Spleen (tissue), 11 donors: ENCODE data around the gene SLC13A4. TPM values are rescaled to one million over a fixed set of nuclear protein-coding genes. Genes with fewer than 3 reads are reported as not detected.
A peak's percentile ranks its signal among the peaks of the same experiment; 100 is the strongest.

Experiments used
- DNase-seq: peaks from one replicate; pipeline ENCODE4 v3.0.0-alpha.2; 2020
- H3K27ac ChIP-seq, 8 donors: fragments of 200-600 bp; sonication (generic) in 7 of 8; 1 replicate in 4 of 8; 2 replicates in 4 of 8; pipeline versions ENCODE4 v1.5.0 to v1.8.0; 2016 to 2021; ENCODE audit warnings: inconsistent platforms in 4 of 8, mild to moderate bottlenecking in 4 of 8, moderate library complexity in 1 of 8
- H3K27me3 ChIP-seq, 7 donors: fragments of 200-600 bp; sonication (generic) in 6 of 7; replicated peaks in 1 of 7; 1 replicate in 4 of 7; 2 replicates in 3 of 7; pipeline versions ENCODE4 v1.5.0 to v1.8.0; 2016 to 2021; ENCODE audit warnings: inconsistent platforms in 3 of 7, mild to moderate bottlenecking in 1 of 7
- H3K36me3 ChIP-seq, 6 donors: fragments of 200-600 bp; sonication (generic) in 5 of 6; 1 replicate in 4 of 6; 2 replicates in 2 of 6; pipeline versions ENCODE4 v1.5.0 to v1.8.0; 2016 to 2021; ENCODE audit warnings: inconsistent platforms in 2 of 6
- H3K4me1 ChIP-seq, 6 donors: fragments of 200-600 bp; sonication (generic) in 5 of 6; 1 replicate in 3 of 6; 2 replicates in 3 of 6; pipeline versions ENCODE4 v1.5.0 to v1.8.0; 2016 to 2021; ENCODE audit warnings: inconsistent platforms in 3 of 6
- H3K4me3 ChIP-seq, 8 donors: fragments of 200-600 bp; sonication (generic) in 7 of 8; 1 replicate in 4 of 8; 2 replicates in 4 of 8; pipeline versions ENCODE4 v1.5.0 to v1.8.0; 2016 to 2021; ENCODE audit warnings: inconsistent platforms in 4 of 8, mild to moderate bottlenecking in 4 of 8, moderate library complexity in 2 of 8
- H3K9me3 ChIP-seq, 8 donors: fragments of 200-600 bp; sonication (generic) in 7 of 8; 1 replicate in 4 of 8; 2 replicates in 4 of 8; pipeline versions ENCODE4 v1.5.0 to v1.8.0; 2016 to 2021; ENCODE audit warnings: inconsistent platforms in 4 of 8
- POLR2A ChIP-seq, 3 donors: fragments of 450-650 bp; IDR thresholded peaks; one replicate each; pipeline ENCODE4 v1.5.1; 2017; ENCODE audit warnings: antibody characterized with exemption in 3 of 3, mild to moderate bottlenecking in 1 of 3
- POLR2AphosphoS5 ChIP-seq, 3 donors: sonication (generic); formaldehyde crosslinking; IDR thresholded peaks; one replicate each; pipeline ENCODE4 v1.5.1; 2017; ENCODE audit warnings: antibody characterized with exemption in 3 of 3
- WGBS, 5 donors: extraction: QIAGEN DNeasy Blood & Tissue Kit in 3 of 5; methylation state at CpG; one replicate each; pipeline versions ENCODE4 v1.1.5 to v1.1.7; 2013 to 2018; 5-methylcytosine and 5-hydroxymethylcytosine counted together
- intact Hi-C: fragments of 100-400 bp; cut with DNase I; formaldehyde crosslinking; loops from one replicate; pipeline ENCODE4 v1.15.0; 2023; ENCODE audit warnings: low total_unique reads
- polyA plus RNA-seq, 3 donors: library from polyadenylated mRNA; stranded (reverse); fragments of 200-250 nt; gene quantifications; one replicate each; pipeline ENCODE4 v1.2.1, GENCODE V29; 2013
- total RNA-seq, 7 donors: library from RNA; depleted of rRNA in 3 of 7; stranded (reverse); fragments of >200 nt in 3 of 7; fragmentation: NEBNext Ultra II Directional in 4 of 7; extraction: Animal tissue kit (Norgen Biotek cat#: 25700) in 4 of 7; gene quantifications; one replicate each; pipeline versions ENCODE4 v1.1.0 to v1.2.1, GENCODE V29; 2016 to 2021
- TF ChIP-seq, protein P1 (sequence below), 11 experiments: fragments of 200-600 bp in 7 of 11; fragments of 450-650 bp in 4 of 11; sonication (generic) in 4 of 11; IDR thresholded peaks in 8 of 11; conservative IDR thresholded peaks in 3 of 11; 1 replicate in 7 of 11; 2 replicates in 4 of 11; pipeline versions ENCODE4 v1.4.0 to v1.8.0; 2016 to 2021; ENCODE audit warnings: antibody characterized with exemption in 11 of 11, inconsistent platforms in 4 of 11, mild to moderate bottlenecking in 1 of 11
- donor health status: healthy with polysubstance abuse.
- donor health status: DM: no; HTN: no; CAD: no; lungs with moderate emphysema.
- donor health status: DM: no; HTN: no; CAD: no.
- donor health status: Bipolar disorder and iron deficiency.
- donor health status: healthy.
- donor health status: DM: no; HTN: no; CAD: no.
- donor health status: DM: yes; HTN: yes; CAD: no.

Gene SLC13A4
- total and polyA plus RNA-seq, 10 donors: 0.16 to 0.20 TPM; not detected in 8

DNA sequence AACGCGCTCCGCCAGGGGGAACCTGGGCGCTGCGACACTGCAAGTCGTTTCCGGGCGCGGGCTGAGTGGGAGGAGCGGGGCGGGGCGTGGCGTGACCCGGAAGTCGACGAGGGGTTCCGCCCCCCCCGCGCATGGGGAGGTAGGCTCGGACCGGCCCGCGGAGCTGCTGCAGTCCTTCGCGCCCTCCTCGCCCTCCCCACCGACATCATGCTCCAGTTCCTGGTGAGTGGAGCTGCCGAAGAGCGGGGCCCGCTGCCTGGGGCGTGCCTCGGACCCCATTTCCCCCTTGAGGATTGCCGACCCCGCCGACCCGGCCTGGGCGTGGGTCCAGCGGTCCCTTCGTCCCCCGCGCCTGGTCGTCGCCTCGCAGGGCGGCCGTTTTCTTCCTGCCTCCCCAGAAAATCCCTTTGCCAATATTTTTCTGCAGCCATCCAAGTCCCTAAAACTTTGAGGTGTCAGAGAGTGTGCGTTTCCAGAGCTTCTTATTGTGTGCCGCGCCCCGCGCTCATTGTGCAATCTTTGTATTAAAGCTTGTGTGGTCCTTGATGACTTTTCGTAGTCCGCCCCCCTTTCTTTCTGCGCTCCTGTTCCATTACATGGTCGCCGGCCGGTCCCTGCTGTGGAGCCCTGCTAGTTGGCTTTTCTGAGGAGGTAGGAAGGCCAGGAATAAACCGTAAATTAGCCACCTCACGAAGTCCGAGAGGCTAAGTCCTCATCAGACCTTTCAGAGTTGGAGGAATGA lies 65.4 kb downstream of the SLC13A4 start, which contains the start of gene STMP1:
STMP1 (plus strand) TSS at position 142 of the 742 bp plus-strand sequence.
- H3K27ac ChIP-seq: peak within 1 kb of the TSS; percentile 82 to 92 (median 88)
- peaks cover 0 to 9% (median 0%) of the 10 kb centered on the region in 6 donors for H3K36me3 ChIP-seq
- TF ChIP-seq, protein P1, sequence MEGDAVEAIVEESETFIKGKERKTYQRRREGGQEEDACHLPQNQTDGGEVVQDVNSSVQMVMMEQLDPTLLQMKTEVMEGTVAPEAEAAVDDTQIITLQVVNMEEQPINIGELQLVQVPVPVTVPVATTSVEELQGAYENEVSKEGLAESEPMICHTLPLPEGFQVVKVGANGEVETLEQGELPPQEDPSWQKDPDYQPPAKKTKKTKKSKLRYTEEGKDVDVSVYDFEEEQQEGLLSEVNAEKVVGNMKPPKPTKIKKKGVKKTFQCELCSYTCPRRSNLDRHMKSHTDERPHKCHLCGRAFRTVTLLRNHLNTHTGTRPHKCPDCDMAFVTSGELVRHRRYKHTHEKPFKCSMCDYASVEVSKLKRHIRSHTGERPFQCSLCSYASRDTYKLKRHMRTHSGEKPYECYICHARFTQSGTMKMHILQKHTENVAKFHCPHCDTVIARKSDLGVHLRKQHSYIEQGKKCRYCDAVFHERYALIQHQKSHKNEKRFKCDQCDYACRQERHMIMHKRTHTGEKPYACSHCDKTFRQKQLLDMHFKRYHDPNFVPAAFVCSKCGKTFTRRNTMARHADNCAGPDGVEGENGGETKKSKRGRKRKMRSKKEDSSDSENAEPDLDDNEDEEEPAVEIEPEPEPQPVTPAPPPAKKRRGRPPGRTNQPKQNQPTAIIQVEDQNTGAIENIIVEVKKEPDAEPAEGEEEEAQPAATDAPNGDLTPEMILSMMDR (IDR thresholded peaks at IDR 0.05 in 8 of 11, conservative IDR thresholded peaks at IDR 0.05 in 3 of 11): peak in 9 of 11 experiments; percentile 81 to 97 (median 87)
- peak; percentile 97 to 99 (median 98) for TF ChIP-seq POLR2AphosphoS5 (IDR thresholded peaks at IDR 0.05)
- TF ChIP-seq POLR2A (IDR thresholded peaks at IDR 0.05): peak in 2 of 3 donors; percentile 48 to 74
- peaks cover 16 to 59% (median 41%) of the 10 kb centered on the region in 6 donors for H3K4me1 ChIP-seq
- DNase-seq: peak; percentile 99
- no peaks in the 10 kb centered on the region for H3K27me3 ChIP-seq
- WGBS, 5 donors: 0 to 1% (median 1%) methylated on average over 27 to 60 of the region's 60 CpGs
- no peaks in the 10 kb centered on the region for H3K9me3 ChIP-seq
- intact Hi-C loops: no loop called here
- peak within 1 kb of the TSS; percentile 71 to 100 (median 92) for H3K4me3 ChIP-seq

DNA sequence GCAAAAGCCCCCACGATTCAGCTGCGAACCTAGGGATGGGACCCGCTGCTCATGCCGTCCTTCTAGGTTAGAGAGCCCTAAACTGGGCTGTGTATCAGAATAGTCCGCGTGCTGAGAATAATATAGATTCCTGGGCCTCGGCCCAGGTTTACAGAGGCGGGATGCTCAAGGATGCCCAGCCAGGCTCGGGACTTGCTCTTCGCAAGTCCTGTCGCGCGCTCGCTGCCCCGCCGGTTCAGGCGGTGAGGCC lies 65.9 kb downstream of the SLC13A4 start:
- H3K4me3 ChIP-seq: peak overlapping the region; percentile 71 to 100 (median 92)
- WGBS, 5 donors: 12 to 74% (median 16%) methylated on average over 3 to 17 of the region's 17 CpGs
- no peaks in the 10 kb centered on the region for H3K27me3 ChIP-seq
- no peak for DNase-seq
- intact Hi-C loops: no loop called here
- peak overlapping the region; percentile 82 to 92 (median 88) for H3K27ac ChIP-seq
- no peaks in the 10 kb centered on the region for H3K9me3 ChIP-seq
- peaks cover 0 to 9% (median 0%) of the 10 kb centered on the region in 6 donors for H3K36me3 ChIP-seq
- H3K4me1 ChIP-seq: peaks cover 16 to 54% (median 40%) of the 10 kb centered on the region in 6 donors
- TF ChIP-seq, protein P1 (IDR thresholded peaks at IDR 0.05 in 8 of 11, conservative IDR thresholded peaks at IDR 0.05 in 3 of 11): peak in 2 of 11 experiments; percentile 95 to 96
- no peak for TF ChIP-seq POLR2AphosphoS5 (IDR thresholded peaks at IDR 0.05)

- Histone ChIP-seq H3K36me3 (peaks cover 0 to 7% (median 0%) of the 10 kb centered on the region in 6 donors), H3K4me1 (peaks cover 15 to 49% (median 35%) of the 10 kb centered on the region in 6 donors), H3K9me3 (no peaks in the 10 kb centered on the region), H3K27ac (peak overlapping the region; percentile 82 to 92 (median 88)), H3K27me3 (no peaks in the 10 kb centered on the region), H3K4me3 (peak overlapping the region; percentile 71 to 100 (median 92))
- TF ChIP-seq POLR2A (IDR thresholded peaks at IDR 0.05): no peak
- no peak for TF ChIP-seq POLR2AphosphoS5 (IDR thresholded peaks at IDR 0.05)
- TF ChIP-seq, protein P1 (IDR thresholded peaks at IDR 0.05 in 8 of 11, conservative IDR thresholded peaks at IDR 0.05 in 3 of 11): no peak
- DNase-seq: no peak
- intact Hi-C loops: no loop called here
- WGBS, 5 donors: 62 to 85% (median 65%) methylated on average over 14 of the region's 14 CpGs
Observed at GRCh38 chr7:135661311-135662122, 66.5 kb downstream of the SLC13A4 start.
